IPS DF 4.7 (cell line): ENCODE measurements around the gene RNF5.
A peak's percentile ranks its signal among the peaks of the same experiment; 100 is the strongest.
"Not testable (repeated sequence)": the region's sequence is repeated elsewhere in the genome, so short reads cannot be mapped to it uniquely, and the experiment has no call there.

ENCODE experiments used
- DNase-seq: peaks from one replicate; pipeline ENCODE4 v3.0.0-alpha.2; 2013; ENCODE audit warnings: low spot score; ENCODE audit errors: extremely low read depth

Gene RNF5

DNA sequence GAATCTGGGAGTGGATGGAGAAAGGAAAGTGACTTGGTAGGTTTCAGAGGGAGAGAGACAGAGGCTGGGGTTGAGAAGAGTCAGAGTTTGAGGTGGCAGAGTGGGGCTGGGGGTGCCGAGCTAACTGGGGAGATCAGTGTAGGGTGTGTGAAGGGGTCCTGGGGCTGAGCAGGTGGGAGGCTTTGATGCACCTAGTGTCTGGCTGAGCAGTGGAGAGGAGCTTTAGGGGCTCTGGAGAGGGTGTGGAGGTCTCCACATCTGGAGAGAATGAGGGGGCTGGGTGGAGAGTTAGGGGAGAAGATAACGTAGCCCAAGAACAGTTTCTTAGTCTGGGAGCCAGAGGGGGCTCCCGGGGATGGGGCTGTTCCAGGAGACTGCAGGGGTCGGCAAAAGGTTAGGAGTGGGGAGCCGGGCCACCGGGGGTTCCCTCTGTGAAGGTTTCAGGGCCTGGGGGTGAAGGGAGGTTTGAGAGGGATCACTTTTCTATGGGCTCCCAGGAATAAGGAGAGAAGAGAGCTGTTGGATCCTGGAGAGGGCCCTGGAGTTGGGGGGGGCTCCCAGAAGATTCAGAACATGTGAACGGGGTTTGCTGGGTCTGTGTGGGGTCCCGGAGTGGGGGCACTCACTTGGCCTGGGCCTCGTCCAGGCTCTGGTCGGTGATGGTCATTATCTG lies 11.0 kb downstream of the RNF5 start:
- no peak for DNase-seq

DNA sequence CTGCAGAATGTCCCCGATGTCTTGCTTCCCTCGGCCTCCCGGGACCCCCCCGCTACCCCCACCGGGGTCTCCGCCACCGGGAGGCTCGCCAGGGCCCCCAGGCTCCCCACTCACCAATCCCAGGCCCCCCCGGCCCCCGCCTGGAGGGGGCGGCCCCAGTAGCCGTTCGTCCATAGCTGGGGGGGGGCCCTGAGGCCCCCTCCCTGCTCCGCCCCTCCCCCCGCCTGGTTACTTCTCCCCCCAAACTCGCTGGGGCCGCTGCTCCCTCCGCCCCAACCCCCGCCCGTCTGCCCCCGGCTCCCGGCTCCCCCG lies 11.5 kb downstream of the RNF5 start:
- DNase-seq = no peak

DNA sequence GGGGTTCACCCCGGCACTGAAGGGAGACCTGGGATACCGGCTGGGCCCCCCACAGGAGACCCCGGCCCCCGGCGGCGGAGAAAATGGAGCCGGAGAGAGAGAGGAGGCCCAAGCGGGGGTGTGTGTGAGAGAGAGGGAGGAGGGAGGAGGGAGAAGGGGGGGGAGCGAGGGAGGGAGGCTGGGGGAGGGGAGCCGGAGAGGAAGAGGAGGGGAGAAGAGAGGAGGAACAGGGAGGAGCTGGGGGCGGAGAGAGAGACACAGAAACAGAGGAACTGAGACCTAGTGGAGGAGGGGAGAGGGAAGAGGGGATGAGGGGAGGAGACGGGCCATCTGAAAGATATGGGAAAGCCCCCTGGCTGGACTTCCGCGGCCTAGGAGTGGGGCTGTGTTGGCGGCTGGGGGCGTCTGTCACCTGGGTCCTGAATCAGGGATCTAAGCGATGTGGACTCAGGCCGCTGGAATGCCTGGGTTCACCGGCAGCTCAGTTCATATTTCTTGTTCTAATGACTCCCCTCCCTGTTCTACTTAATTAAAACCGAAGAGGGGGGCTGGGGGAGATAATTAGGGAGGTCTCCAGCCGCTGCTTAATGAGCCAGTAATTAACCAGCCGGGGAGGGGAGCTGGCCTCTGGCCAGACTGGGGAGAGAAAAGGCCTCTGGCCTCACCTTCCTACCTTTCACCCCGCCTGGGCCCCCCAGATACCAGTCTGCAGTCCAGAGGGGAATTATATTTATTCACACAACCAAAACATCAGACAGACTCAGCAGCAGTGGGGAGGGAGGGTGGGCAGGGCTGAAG lies 12.0 kb downstream of the RNF5 start, which contains the start of gene PBX2:
PBX2 (minus strand) TSS at position 149 of the 798 bp plus-strand sequence. CDS start 287 bp downstream, outside the sequence.
- DNase-seq = no peak

DNA sequence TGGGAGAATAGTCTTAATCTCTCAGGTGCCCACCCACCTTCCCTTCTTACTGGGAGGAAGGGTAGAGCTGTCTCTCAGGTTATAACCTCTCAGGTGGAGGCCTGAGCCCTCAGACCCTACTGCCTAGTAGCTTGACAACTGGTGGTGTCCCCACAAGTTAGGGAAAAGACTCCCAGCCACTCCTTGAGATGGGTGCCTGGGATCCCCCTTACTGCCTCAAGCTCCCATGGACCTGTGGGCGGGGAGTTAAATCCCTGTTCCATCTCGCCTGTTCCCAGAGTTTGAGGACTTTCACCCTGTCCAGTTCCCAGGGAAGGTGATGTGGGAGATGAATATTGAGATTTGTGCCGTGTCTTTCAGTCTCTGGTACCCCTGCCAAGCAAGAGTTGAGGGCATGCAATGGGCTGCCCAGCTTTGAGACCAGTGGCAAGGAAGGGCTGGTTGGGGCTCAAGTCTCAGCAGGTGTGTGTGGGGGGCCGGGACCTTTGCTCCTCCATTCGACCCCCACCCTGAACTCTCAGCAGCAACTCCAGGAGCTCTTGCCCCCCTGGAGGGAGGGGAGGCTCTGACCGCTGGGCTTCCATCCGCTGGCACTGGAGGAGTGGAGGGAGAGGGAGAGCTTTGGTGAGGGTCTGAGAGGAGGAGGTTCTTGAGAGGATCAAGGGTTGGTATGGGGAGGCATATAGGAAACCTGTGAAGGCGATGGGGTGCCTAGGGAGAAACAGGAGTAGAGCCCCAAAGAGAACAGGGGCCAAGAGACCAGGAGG lies 12.9 kb downstream of the RNF5 start:
- DNase-seq = no peak

DNA sequence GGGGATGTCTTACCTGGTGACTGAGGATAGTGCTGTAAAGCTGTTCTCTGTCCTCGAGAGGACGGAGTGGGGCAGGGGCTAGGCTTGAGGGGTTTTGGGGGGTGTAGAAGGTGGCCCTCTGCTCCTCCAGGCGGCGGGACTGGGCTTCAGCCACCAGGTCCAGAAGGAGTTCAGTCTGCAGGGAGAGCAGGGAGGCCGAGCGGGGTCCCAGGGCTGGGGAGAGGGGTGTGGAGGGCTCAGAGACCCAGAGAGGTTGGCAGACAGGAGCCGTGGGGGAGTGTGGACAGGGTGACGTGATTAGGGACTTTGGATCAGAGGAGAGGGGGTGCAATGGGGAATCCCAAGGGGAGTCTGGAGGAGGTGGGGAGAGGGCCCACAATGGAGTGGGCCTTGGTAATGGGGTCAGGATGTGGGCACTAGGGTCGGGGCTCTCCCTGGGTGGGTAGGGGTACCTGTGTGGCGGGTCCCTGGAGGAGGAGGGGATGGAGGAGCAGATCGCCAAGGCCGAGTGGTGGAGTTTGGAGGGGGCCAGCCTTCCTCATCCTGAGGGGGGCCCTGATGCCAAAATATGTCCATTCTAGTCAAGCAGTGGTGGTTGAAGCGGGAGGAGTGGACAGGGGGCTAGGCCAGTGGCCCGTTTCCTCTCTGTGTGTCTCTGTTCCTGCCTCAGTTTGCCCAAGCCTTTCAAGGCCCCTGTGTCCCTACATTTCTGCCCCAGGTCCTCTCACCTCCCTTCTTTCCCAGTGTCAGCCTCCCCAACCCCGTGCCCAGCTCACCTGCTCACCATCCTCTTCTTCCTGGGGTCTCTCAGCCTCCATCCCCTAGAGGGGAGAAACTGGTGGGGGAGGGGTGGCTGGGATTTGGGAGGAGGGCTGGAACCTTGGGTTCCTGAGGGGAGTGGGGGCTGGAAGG lies 13.7 kb downstream of the RNF5 start:
- DNase-seq = no peak

DNA sequence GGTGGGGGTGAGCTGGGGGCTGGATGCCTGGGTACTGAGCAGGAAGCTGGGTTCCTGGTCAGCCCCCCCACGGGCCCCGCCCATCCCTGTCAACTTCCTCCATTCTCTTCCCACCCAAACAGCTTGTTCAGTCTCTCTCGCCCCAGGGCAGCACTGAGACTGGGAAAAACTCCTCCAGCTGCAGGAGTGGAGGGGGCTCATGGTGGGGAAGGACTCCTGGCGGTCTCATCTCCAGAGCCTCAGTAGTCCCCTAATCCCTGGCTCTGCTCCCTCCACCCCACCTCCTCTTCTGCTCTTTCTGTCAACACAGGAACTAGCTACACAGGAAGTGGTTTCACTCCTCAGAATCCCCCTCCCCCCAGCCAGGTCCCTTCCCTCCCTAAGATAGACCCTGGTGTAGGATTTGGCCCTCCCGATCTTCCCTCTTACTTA lies 14.4 kb downstream of the RNF5 start, which contains the start of gene GPSM3:
GPSM3 (minus strand) TSS at position 36 of the 432 bp plus-strand sequence. CDS start 130 bp downstream, outside the sequence.
- no peak for DNase-seq

DNA sequence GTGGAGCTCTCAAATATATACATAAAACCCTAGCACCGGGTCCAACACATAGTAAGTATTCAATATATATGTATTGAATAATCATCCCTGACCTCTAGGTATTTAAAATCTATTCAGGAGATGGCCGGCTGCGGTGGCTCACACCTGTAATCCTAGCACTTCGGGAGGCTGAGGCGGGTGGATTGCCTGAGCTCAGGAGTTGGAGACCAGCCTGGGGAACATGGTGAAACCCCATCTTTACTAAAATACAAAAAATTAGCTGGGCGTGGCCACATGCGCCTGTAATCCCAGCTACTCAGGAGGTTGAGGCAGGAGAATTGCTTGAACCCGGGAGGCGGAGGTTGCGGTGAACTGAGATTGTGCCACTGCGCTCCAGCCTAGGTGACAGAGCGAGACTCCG lies 14.9 kb downstream of the RNF5 start:
- DNase-seq = not testable (repeated sequence)

DNA sequence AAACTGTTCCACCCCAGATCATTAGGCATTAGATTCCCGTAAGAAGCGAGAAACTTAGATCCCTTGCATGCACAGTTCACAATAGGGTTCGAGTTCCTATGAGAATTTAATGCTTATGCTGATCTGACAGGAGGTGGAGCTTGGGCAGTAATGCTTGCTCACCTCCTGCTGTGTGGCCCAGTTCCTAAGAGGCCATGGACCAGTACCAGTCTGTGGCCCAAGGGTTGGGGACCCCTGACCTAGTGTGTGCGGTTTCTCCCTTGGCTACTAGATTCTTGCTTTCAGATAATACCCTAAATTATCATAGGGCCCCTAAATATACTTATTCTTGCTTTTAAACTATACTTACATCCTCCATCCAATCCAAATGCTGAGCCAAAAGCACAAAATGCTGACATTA lies 16.2 kb downstream of the RNF5 start:
- no peak for DNase-seq

DNA sequence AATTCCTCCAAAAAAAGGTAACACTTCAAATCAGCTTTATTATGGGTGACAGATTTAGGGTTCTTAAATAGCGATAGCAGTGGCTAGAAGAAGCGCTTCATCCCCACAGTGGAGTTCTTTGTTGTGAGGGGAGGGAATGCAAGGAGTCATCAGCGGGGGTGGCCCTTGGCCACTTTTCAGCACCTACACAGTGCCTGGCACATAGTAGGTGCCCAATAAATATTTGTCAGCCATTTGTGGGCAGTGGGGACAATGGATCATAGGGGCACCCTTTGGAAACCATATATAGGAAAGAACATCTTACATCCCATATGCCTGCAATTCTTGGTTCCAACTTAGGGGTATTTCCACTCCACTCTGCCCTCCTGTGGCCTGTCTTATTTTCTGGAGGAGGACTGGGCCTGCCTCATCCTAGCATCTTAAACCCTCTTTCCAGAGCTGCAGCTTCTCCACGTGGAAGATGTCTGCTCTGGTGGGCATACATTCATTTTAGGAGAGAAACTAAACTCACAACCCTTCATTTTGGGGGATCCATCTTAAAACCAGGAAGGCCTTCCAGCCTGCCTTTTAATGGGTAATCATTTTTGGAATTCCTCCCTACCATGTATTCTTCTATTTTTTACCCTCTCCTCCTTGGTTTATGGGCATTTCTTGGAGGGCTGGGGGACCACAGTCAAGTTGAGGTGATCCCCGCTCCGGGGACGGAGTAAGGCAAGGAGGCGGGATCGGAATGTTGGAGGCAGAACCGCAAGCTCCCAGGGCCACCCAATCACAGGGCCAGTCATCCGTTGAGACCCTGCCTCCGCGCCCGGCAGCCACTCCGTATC lies 16.8 kb downstream of the RNF5 start:
- peak; percentile 87 for DNase-seq

DNA sequence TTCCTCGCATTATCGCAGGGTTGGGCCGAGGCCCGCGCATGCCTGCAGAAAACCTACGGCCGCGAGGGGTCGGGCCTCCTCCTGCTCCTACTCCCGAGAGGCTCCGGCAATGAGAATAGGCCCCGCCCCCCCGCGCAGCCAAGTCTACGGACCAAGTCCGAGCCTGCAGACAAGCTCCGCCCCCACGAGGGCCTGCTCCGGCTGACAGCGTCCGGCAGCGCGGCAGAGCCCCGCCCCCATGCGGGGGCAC lies 17.4 kb downstream of the RNF5 start:
- peak; percentile 96 for DNase-seq

DNA sequence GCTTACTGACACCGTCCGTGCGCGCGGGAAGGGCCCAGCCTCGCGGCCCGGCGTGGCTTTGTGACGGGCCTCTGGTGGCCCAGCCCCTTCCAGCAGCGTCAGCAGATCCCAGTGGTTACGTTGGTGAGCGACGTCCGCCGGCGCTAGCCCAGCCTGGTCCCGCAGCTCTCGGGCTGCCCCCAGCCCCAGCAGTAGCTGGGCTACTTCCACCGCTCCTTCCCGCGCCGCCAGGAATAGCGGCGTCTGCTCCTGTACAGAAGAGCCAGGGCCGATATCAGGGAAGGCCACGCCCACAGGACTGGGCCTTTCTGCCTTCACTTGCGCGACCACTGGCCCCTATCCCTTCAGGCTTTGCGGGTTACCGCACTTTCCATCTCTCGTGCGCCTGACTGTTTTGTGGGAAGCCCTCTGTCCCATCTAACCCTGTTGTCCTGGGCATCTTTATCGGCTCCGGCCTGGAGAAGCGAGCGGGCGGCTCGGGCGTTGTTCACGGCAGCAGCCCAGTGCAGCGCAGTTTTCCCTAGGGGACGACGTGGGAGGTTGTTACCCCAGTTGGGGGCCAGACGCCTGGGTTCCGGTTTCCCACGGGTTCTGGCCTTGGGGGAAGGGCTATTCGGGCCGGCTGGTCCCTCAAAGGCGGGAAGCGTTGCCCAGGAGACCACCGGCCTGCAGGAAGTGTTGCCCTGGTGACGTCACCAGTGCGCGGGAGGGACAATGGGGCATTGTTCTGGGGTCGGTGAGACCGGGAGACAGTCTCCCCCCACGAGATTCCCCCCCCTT lies 17.9 kb downstream of the RNF5 start:
- DNase-seq = no peak

DNA sequence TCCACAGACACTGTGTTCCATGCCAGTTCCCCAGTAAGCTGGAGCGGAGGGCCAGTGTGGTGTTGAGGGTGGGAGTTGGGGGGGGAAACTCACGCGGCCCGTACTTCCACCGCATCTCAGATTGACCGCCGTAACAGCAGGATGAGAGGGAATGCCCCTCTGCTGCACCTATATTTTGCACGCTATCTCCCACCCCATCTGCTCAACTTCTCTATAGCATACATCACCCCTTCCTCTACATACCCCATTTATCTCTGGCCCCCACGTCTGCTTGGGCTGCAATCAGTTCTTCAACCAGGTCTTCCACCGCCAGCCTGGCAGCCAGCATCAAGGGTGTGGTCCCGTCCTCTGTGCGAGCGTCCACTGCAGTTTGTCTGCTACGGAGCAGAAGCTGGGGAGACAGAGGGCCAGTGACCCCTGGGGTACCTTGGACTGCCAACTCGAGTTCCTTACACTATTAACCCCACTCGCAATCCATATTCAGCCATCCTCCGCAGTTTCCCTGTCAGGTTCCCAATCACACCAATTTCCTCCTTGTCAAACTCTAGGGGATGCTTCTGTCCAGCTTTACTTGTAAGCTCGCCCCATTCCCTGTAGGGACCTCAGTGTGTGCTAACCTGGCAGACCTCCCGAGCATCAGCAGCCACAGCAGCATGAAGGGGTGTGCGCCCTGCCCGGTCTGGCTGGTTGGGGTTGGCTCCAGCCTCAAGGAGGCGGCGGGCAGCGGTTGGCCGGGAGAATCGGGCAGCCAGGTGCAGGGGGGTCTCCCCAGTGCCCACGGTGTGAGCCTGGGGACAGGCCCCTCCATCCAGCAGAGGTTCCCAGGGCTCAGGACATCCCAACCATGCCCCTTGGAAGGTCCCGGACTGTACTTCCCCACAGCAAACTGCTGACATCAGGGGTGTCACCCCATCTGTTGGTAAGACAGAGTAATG lies 18.7 kb downstream of the RNF5 start:
- no peak for DNase-seq

DNA sequence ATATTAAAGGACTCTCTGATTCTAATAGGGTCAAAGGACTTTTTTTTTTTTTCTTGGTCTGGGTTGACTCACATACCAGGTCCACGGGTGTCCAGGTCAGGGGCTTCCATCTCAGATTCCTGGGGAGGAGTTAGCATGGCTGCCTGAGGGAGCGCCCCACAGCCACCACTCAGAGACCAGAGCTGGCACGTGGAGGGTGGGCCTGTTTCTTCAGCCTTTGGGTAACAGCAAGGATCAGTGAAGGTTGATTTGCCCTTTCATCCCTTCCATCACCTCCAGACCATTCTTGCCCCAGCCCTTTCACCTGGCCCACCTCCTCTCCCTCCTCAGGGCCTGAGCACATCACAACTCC lies 20.1 kb downstream of the RNF5 start:
- no peak for DNase-seq

DNA sequence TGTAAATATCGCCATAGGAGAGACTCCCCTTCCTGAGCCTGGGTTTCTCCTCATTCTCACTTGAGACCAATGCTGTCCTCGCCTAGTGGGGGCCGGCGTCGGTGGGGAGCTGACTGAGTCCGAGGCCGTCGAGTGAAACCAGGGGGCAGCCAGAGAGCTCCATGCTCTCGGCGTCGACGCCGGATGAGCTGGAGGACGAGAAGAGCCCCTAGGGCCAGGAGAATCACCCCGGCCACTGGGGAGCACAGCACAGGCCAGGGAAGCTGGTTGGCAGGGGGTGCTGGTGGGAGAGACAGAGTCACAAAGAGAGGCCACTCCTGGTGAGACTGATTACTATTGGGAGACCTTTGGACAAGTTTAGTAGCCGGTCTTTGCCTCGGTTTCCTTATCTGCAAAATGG lies 20.7 kb downstream of the RNF5 start:
- DNase-seq = no peak

DNA sequence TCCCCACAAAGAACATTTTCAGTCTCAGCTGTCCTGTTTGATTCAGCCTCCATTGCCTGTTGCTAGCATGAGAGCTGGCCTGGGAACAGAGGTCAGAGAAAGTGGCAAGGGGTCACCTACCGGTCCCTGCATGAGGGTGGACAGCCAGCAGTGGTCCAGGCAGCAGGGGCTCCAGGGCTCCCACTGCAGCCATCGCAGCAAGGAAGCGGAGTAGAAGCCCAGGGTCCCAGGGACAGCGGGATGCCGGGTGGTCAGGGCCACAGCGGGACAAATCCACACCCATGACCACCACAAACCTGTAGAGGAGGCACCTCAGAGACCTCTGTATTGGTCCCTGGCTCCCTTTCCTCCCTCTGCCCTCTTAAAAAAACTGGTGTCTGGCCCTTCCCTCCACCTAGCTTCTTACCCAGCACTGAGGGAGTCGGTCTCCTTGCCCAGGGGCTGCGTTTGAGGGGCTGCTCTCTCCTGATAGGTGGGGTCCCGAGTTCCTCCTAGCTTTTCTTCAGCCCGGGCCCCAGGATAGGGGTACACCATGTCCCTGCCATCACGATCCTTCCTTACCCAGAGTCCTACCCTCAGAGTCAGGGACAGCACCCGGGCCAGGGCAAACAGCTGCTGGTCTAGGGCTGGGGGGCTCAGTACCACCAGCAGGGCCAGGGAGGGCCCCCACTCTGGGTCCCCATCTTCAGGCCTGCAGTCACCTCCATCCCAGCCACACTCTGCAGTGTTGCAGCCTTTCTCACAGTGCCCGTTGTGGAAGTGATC lies 22.7 kb downstream of the RNF5 start:
- DNase-seq = no peak

DNA sequence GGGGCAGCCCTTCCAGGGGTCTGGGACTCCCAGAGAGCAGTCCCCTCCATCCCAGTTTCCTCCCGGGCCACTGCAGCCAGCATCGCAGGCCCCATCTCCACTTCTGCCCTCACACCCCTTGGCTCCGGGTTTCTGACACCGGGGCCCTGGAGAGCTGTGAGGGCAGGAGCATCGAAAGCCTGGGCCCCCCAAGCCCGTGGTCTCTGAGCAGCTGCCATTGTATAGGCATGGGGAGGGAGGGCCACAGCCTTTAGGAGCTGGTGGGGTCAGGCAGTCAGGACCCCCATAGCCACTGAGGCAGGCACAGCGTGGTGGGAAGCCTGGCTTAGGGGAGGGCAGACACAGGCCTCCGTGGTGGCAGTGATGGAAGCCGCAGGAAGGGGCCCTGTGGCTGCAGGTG lies 24.0 kb downstream of the RNF5 start:
- DNase-seq = no peak

DNA sequence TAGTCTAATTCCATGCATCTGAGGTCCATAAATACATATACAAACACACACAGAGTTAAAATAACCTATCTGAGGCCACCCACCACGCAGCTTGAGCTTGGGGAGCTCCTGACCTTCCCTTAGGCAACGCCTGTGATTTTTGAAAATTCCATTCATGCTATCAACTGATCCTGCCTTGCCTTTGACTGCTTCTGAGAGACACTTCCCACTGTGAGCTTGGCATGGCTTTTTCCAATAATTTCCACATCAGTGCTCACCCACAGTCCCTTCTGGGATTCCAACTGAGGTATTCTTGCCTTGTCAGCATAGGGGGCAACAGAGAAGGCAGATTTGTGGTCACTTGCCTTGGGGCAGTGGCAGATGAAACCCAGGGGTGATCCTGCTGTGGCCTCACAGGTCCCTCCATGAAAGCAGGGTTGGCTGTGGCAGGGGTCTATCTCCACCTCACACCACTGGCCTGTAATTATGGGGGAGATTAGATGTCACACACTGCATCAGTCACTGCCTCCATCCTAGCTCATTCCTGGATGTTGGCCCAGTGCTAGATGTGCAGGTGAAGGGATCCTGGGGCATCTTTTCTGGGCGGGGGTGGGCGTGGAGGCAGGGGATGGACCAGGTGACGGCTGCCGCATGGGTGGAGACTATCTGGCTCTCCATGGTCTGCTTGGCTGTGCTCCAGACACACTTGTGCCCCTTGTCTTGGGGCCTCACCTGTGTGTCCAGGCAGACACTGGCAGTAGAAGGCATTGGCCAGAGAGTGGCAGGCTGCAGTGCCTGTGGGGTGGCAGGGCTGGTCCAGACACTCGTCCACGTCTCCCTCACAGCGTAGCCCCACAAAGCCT lies 25.4 kb downstream of the RNF5 start:
- no peak for DNase-seq
